ENCODE measurements around the gene SMARCE1.

The SMARCE1 gene

DNA sequence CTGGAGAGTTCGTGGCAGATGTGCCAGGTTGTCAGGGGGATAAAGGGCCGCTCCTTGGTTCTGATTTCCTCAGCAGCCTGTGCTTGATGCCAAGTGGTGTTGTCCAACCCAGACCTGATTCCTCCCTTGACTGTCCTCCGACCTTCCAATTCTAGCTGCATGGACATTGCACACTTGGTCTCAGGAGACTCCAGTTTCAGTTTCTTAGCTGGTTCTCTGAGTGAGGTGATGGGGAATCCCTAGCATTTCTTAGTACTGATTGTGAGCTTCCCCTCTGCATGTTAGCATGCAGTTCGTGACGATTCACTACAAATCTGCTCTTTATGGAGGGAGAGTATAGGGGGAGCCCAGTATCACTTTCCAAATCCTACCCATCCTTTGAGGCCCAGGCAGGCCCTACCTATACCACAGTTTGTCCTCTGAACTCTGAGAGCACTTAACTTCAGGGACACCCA is 70.0 kb downstream of the SMARCE1 start:
- POLR2A ChIA-PET = no interaction called here
- no peaks in the 10 kb centered on the region for H3K4me1 ChIP-seq (ENCODE audit: control insufficient read depth, insufficient read depth, low read length)
- H3K36me3 ChIP-seq (ENCODE audit: control insufficient read depth in 2 of 2, insufficient read depth in 1 of 2, low read length in 2 of 2) = no peaks in the 10 kb centered on the region
- CTCF ChIA-PET = interaction anchor here (0.6 to 2.0 kb wide), 5 partner anchors 9 to 222 kb away, joined by 3 to 9 read pairs (median 4); no protein-coding TSS in a partner anchor
- TF ChIP-seq ZNF292 (tag by site-specific recombination; IDR thresholded peaks at IDR 0.05; ENCODE audit: borderline replicate concordance, low read depth) (no peak), ZNF837 (tag by site-specific recombination; IDR thresholded peaks at IDR 0.05) (no peak), ZFP3 (tag by site-specific recombination; IDR thresholded peaks at IDR 0.05; ENCODE audit: low read depth) (no peak), YY1 (tag by site-specific recombination; IDR thresholded peaks at IDR 0.05) (no peak), ZNF654 (tag by site-specific recombination; IDR thresholded peaks at IDR 0.05; ENCODE audit: low read depth) (no peak), GLIS2 (tag by site-specific recombination; IDR thresholded peaks at IDR 0.05) (no peak), KLF17 (tag by site-specific recombination; IDR thresholded peaks at IDR 0.05) (no peak), IKZF3 (tag by site-specific recombination; IDR thresholded peaks at IDR 0.05) (no peak), GFI1B (tag by site-specific recombination; IDR thresholded peaks at IDR 0.05) (no peak), RBAK (tag by site-specific recombination; IDR thresholded peaks at IDR 0.05) (no peak)
- TF ChIP-seq, protein P1, sequence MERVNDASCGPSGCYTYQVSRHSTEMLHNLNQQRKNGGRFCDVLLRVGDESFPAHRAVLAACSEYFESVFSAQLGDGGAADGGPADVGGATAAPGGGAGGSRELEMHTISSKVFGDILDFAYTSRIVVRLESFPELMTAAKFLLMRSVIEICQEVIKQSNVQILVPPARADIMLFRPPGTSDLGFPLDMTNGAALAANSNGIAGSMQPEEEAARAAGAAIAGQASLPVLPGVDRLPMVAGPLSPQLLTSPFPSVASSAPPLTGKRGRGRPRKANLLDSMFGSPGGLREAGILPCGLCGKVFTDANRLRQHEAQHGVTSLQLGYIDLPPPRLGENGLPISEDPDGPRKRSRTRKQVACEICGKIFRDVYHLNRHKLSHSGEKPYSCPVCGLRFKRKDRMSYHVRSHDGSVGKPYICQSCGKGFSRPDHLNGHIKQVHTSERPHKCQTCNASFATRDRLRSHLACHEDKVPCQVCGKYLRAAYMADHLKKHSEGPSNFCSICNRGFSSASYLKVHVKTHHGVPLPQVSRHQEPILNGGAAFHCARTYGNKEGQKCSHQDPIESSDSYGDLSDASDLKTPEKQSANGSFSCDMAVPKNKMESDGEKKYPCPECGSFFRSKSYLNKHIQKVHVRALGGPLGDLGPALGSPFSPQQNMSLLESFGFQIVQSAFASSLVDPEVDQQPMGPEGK (tag by site-specific recombination; IDR thresholded peaks at IDR 0.05) = no peak
- H3K9me3 ChIP-seq (ENCODE audit: control insufficient read depth, insufficient read depth, low read depth, low read length) = no peaks in the 10 kb centered on the region
- H3K27ac ChIP-seq (ENCODE audit: extremely low read depth, low read depth, low read length) = no peak overlapping the region
- H3K4me3 ChIP-seq (ENCODE audit: low read depth, low read length) = no peak overlapping the region

DNA sequence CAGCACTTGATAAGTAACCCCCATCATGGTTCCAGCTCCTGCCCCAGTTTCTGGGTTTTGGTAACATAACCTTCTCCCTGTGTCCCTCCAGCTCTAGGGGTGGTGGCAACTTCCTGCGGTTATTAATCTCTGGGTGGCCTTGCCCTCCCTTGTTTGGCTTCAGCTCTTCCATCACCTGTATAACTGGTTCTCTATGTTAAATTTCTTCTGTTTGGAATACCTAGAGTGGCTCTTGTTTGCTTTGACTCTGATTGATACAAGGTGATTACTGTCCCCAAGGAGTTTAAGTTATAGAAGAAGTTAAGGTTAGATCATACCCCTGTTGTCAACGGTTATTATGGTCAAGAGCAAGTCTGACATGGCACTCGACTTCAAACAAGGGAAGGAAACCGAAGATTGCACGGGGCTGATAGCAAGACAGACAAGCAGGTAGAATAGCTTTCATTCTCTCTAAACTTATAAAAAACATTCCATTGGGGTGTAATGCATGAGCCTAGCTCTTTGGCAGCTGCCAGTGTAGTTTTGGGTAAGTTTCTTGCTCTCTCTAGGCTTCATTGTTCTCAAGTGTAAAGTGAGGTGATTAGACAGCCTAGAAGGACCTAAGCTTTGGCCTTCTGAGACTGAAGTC is 71.4 kb downstream of the SMARCE1 start:
- ChIA-PET CTCF (interaction anchor here (0.5 to 1.7 kb wide), 4 partner anchors 16 to 135 kb away, joined by 3 to 4 read pairs (median 3); no protein-coding TSS in a partner anchor), POLR2A (interaction anchor here (0.9 kb wide), 1 partner anchor 1112 kb away, joined by 3 read pairs; the partner anchor contains the start of gene EIF1)
- Histone ChIP-seq H3K27ac (ENCODE audit: extremely low read depth, low read depth, low read length) (no peak overlapping the region), H3K4me1 (ENCODE audit: control insufficient read depth, insufficient read depth, low read length) (no peaks in the 10 kb centered on the region), H3K4me3 (ENCODE audit: low read depth, low read length) (no peak overlapping the region), H3K9me3 (ENCODE audit: control insufficient read depth, insufficient read depth, low read depth, low read length) (no peaks in the 10 kb centered on the region), H3K36me3 (ENCODE audit: control insufficient read depth in 2 of 2, insufficient read depth in 1 of 2, low read length in 2 of 2) (no peaks in the 10 kb centered on the region)
- TF ChIP-seq ZNF664 (tag by site-specific recombination; IDR thresholded peaks at IDR 0.05) = no peak
